ENCODE data around the gene FILIP1. TPM values are rescaled to one million over a fixed set of nuclear protein-coding genes. Genes with fewer than 3 reads are reported as not detected.
A peak's percentile ranks its signal among the peaks of the same experiment; 100 is the strongest.

Gene FILIP1
- total RNA-seq, 1 experiment from 2014 or later = 2.9 TPM

GRCh38 chr6:75280131-75280855, 213.3 kb downstream of the FILIP1 start (continued):
- no peak for TF ChIP-seq PRDM15 (CRISPR knock-in tag; IDR thresholded peaks at IDR 0.05)

GRCh38 chr6:75279418-75279817, 214.2 kb downstream of the FILIP1 start:
- no peak for DNase-seq (ENCODE audit: low spot score)
- Mint-ChIP-seq H3K4me3 (peak overlapping the region; percentile 43), H3K27me3 (ENCODE audit: low read depth) (no peaks in the 10 kb centered on the region), H3K9me3 (peaks cover 3% of the 10 kb centered on the region; the same call in 1 of the 2 replicates), H3K4me1 (peaks cover 67% of the 10 kb centered on the region), H3K27ac (peak overlapping the region; percentile 91), H3K36me3 (peaks cover 7% of the 10 kb centered on the region)
- ChIA-PET CTCF (no interaction called here), POLR2A (interaction anchor here (0.8 kb wide), 1 partner anchor 11 kb away, joined by 4 read pairs; no protein-coding TSS in a partner anchor)
- no peak for ATAC-seq
- no peak for TF ChIP-seq PREB (CRISPR knock-in tag; IDR thresholded peaks at IDR 0.05; ENCODE audit: borderline replicate concordance)
- TF ChIP-seq USF1 (CRISPR knock-in tag; IDR thresholded peaks at IDR 0.05) = no peak
- no peak for TF ChIP-seq ARID4B (CRISPR knock-in tag; IDR thresholded peaks at IDR 0.05; ENCODE audit: borderline replicate concordance)
- no peak for TF ChIP-seq HMGA2 (CRISPR knock-in tag; IDR thresholded peaks at IDR 0.05)
- TF ChIP-seq HMGXB4 (CRISPR knock-in tag; IDR thresholded peaks at IDR 0.05) = no peak
- TF ChIP-seq NFATC4 (CRISPR knock-in tag; IDR thresholded peaks at IDR 0.05) = no peak
- no peak for TF ChIP-seq ZMAT4 (CRISPR knock-in tag; IDR thresholded peaks at IDR 0.05)
- no peak for TF ChIP-seq CREM (CRISPR knock-in tag; IDR thresholded peaks at IDR 0.05)
- TF ChIP-seq SMAD3 (CRISPR knock-in tag; IDR thresholded peaks at IDR 0.05; ENCODE audit: borderline replicate concordance) = no peak
- no peak for TF ChIP-seq NFE2L1 (CRISPR knock-in tag; IDR thresholded peaks at IDR 0.05)
- TF ChIP-seq ESRRA (CRISPR knock-in tag; IDR thresholded peaks at IDR 0.05; ENCODE audit: borderline replicate concordance) = no peak
- TF ChIP-seq NR1H2 (CRISPR knock-in tag; IDR thresholded peaks at IDR 0.05) = no peak
- no peak for TF ChIP-seq ZNF512 (CRISPR knock-in tag; IDR thresholded peaks at IDR 0.05; ENCODE audit: borderline replicate concordance)
